Astrocyte (in vitro differentiated cells and primary cell): ENCODE data around the gene GPR52. TPM values are rescaled to one million over a fixed set of nuclear protein-coding genes. Genes with fewer than 3 reads are reported as not detected.
A peak's percentile ranks its signal among the peaks of the same experiment; 100 is the strongest.

Source experiments
- DNase-seq: peaks from one replicate; pipeline ENCODE4 v3.0.0-alpha.2; 2010; ENCODE audit warnings: low read depth
- FAIRE-seq: peaks from 2 replicates; lab custom pipeline; 2011; peaks lifted over from hg19 to GRCh38; lab: Jason Lieb, UNC
- H2AFZ ChIP-seq: 2 replicates; pipeline ENCODE4 v1.6.0; 2012; ENCODE audit warnings: low read depth, low read length, inconsistent platforms
- H3K27ac ChIP-seq: 2 replicates; pipeline ENCODE4 v1.5.1; 2011; ENCODE audit warnings: low read depth, low read length, inconsistent platforms
- H3K27me3 ChIP-seq: 2 replicates; pipeline ENCODE4 v1.6.0; 2011; ENCODE audit warnings: low read length, inconsistent platforms; ENCODE audit not compliant: insufficient read depth
- H3K36me3 ChIP-seq: 2 replicates; pipeline ENCODE4 v1.5.1; 2011; ENCODE audit warnings: low read length, inconsistent platforms; ENCODE audit not compliant: insufficient read depth
- H3K4me1 ChIP-seq: 2 replicates; pipeline ENCODE4 v1.5.1; 2011; ENCODE audit warnings: low read length, inconsistent platforms; ENCODE audit not compliant: insufficient read depth
- H3K4me2 ChIP-seq: 2 replicates; pipeline ENCODE4 v1.6.0; 2012; ENCODE audit warnings: low read length, inconsistent platforms
- H3K4me3 ChIP-seq: 2 replicates; pipeline ENCODE4 v1.5.1; 2011; ENCODE audit warnings: low read depth, mild to moderate bottlenecking, low read length, inconsistent platforms; ENCODE audit not compliant: insufficient read depth
- H3K79me2 ChIP-seq: 2 replicates; pipeline ENCODE4 v1.6.0; 2012; ENCODE audit warnings: mild to moderate bottlenecking, low read length, inconsistent platforms; ENCODE audit not compliant: insufficient read depth
- H3K9ac ChIP-seq: 2 replicates; pipeline ENCODE4 v1.6.0; 2012; ENCODE audit warnings: mild to moderate bottlenecking, low read length, inconsistent platforms
- H3K9me3 ChIP-seq: 2 replicates; pipeline ENCODE4 v1.5.1; 2012; ENCODE audit warnings: low read depth, mild to moderate bottlenecking, low read length, inconsistent platforms; ENCODE audit not compliant: insufficient read depth
- H4K20me1 ChIP-seq: 2 replicates; pipeline ENCODE4 v1.6.0; 2012; ENCODE audit warnings: low read length, inconsistent platforms; ENCODE audit not compliant: insufficient read depth
- H3K27ac Mint-ChIP-seq: one replicate; pipeline ENCODE4 v1.8.0; 2021; ENCODE audit warnings: mild to moderate bottlenecking, mixed read lengths; ENCODE audit not compliant: unreplicated experiment
- H3K27me3 Mint-ChIP-seq: one replicate; pipeline ENCODE4 v1.8.0; 2021; ENCODE audit warnings: low read depth, mixed read lengths; ENCODE audit not compliant: unreplicated experiment
- H3K36me3 Mint-ChIP-seq: one replicate; pipeline ENCODE4 v1.8.0; 2021; ENCODE audit warnings: low read depth, mixed read lengths; ENCODE audit not compliant: unreplicated experiment
- H3K4me1 Mint-ChIP-seq: one replicate; pipeline ENCODE4 v1.8.0; 2021; ENCODE audit warnings: low read depth, mixed read lengths; ENCODE audit not compliant: unreplicated experiment
- H3K4me3 Mint-ChIP-seq: one replicate; pipeline ENCODE4 v1.8.0; 2021; ENCODE audit warnings: mild to moderate bottlenecking, moderate library complexity, mixed read lengths; ENCODE audit not compliant: unreplicated experiment
- H3K9me3 Mint-ChIP-seq: one replicate; pipeline ENCODE4 v1.8.0; 2021; ENCODE audit warnings: mild to moderate bottlenecking, mixed read lengths; ENCODE audit not compliant: unreplicated experiment
- EZH2 ChIP-seq: IDR thresholded peaks from 2 replicates; pipeline ENCODE4 v1.6.1; 2012; ENCODE audit warnings: mild to moderate bottlenecking, low read length, inconsistent platforms; ENCODE audit not compliant: insufficient read depth
- total RNA-seq: library from RNA; stranded (reverse); gene quantifications from 2 replicates; pipeline ENCODE4 v1.2.1, GENCODE V29; 2021
- TF ChIP-seq, protein P1 (sequence below): IDR thresholded peaks from 2 replicates; pipeline ENCODE4 v1.5.1; 2011; ENCODE audit warnings: low read depth, mild to moderate bottlenecking, inconsistent platforms, low read length, moderate library complexity; ENCODE audit not compliant: insufficient read depth

Gene GPR52
- total RNA-seq, 1 donor from 2014 or later: 1.1 TPM

DNA sequence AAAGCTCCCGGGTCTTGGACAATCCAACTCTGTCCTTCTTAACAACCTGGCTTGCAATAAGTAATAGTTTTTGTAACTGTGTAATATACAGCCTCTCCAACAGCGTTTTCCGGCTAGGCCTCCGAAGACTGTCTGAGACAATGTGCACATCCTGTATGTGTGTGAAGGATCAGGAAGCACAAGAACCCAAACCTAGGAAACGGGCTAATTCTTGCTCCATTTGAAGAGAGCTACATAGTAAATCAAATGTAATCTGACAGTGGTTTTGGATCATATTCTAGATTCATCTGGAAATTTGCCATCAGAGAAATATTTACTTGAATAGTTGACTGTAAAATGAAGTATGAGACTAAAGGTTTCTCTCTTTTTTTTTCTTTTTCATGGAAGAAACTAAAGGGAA is 1.2 kb downstream of the GPR52 start:
- FAIRE-seq (no peak), DNase-seq (peak; percentile 15)
- H2AFZ ChIP-seq: no peak overlapping the region
- no peak overlapping the region for H3K4me3 ChIP-seq
- H3K9ac ChIP-seq: no peak overlapping the region
- H3K27ac ChIP-seq: no peak overlapping the region
- H3K4me2 ChIP-seq: no peak overlapping the region
- H3K27me3 ChIP-seq: no peaks in the 10 kb centered on the region
- Mint-ChIP-seq H3K27ac (no peak overlapping the region), H3K4me1 (no peaks in the 10 kb centered on the region), H3K9me3 (peaks cover under 1% of the 10 kb centered on the region), H3K27me3 (no peaks in the 10 kb centered on the region), H3K36me3 (no peaks in the 10 kb centered on the region), H3K4me3 (no peak overlapping the region)
- no peaks in the 10 kb centered on the region for H3K79me2 ChIP-seq
- no peaks in the 10 kb centered on the region for H3K36me3 ChIP-seq
- H3K4me1 ChIP-seq: no peaks in the 10 kb centered on the region
- H4K20me1 ChIP-seq: no peaks in the 10 kb centered on the region
- no peak for TF ChIP-seq EZH2
- TF ChIP-seq, protein P1, sequence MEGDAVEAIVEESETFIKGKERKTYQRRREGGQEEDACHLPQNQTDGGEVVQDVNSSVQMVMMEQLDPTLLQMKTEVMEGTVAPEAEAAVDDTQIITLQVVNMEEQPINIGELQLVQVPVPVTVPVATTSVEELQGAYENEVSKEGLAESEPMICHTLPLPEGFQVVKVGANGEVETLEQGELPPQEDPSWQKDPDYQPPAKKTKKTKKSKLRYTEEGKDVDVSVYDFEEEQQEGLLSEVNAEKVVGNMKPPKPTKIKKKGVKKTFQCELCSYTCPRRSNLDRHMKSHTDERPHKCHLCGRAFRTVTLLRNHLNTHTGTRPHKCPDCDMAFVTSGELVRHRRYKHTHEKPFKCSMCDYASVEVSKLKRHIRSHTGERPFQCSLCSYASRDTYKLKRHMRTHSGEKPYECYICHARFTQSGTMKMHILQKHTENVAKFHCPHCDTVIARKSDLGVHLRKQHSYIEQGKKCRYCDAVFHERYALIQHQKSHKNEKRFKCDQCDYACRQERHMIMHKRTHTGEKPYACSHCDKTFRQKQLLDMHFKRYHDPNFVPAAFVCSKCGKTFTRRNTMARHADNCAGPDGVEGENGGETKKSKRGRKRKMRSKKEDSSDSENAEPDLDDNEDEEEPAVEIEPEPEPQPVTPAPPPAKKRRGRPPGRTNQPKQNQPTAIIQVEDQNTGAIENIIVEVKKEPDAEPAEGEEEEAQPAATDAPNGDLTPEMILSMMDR: no peak
- H3K9me3 ChIP-seq: no peaks in the 10 kb centered on the region

DNA sequence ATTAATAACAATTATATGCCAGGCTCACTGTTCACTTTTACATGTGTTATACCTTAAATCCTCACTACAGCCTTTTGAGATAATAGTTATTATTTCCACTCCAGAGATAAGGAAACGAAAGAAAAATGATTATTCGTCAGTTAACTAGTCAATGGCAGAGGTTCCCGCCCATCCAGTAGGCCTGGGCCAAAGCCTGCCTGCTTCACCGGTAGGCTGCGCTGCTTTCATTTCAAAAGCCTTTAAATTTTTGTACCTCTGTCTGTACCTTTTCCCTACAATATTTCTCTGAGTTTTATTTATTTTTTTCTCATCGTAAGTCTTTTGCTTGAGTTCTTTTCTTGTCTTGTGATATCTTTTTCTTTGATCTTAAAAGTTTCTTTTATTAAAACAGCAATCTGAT is 3.6 kb downstream of the GPR52 start:
- no peak for DNase-seq
- no peak overlapping the region for H3K27ac Mint-ChIP-seq
- H3K4me1 Mint-ChIP-seq: no peaks in the 10 kb centered on the region

DNA sequence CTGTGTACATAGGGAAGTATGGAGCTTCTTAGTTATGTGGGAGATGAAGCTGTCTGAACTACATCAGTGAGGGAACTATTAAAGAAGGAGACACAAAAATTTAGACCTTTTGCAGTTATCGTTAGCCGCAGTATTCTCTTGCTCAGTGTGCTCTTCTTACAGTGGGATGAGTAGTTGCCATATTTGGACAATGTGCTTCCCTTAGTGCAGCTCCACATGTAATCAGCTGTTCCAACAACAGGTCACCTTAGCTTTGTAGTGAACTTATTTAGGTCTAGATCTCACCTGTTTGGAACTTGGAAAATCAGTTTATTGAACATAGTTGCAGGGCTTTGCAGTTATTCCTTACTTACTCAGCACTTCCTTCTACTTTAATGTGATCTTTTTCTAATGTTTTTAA is 18.1 kb downstream of the GPR52 start:
- Histone ChIP-seq H3K9me3 (no peaks in the 10 kb centered on the region), H3K79me2 (no peaks in the 10 kb centered on the region), H3K4me3 (no peak overlapping the region), H3K36me3 (no peaks in the 10 kb centered on the region), H3K4me1 (no peaks in the 10 kb centered on the region), H3K4me2 (no peak overlapping the region), H3K27ac (no peak overlapping the region), H3K9ac (no peak overlapping the region), H4K20me1 (no peaks in the 10 kb centered on the region), H2AFZ (no peak overlapping the region), H3K27me3 (no peaks in the 10 kb centered on the region)
- DNase-seq: no peak
- no peak for FAIRE-seq
- H3K36me3 Mint-ChIP-seq: no peaks in the 10 kb centered on the region
- no peaks in the 10 kb centered on the region for H3K9me3 Mint-ChIP-seq
- H3K4me3 Mint-ChIP-seq: no peak overlapping the region
- no peaks in the 10 kb centered on the region for H3K27me3 Mint-ChIP-seq
- H3K27ac Mint-ChIP-seq: no peak overlapping the region
- no peaks in the 10 kb centered on the region for H3K4me1 Mint-ChIP-seq
- TF ChIP-seq, protein P1: no peak
- TF ChIP-seq EZH2: no peak

More for the DNA sequence above, 3.6 kb downstream of the GPR52 start:
- H3K36me3 Mint-ChIP-seq: no peaks in the 10 kb centered on the region
- Histone ChIP-seq H3K4me2 (no peak overlapping the region), H4K20me1 (no peaks in the 10 kb centered on the region), H3K9ac (no peak overlapping the region), H3K79me2 (no peaks in the 10 kb centered on the region), H2AFZ (no peak overlapping the region), H3K27me3 (no peaks in the 10 kb centered on the region), H3K4me1 (no peaks in the 10 kb centered on the region), H3K27ac (no peak overlapping the region), H3K36me3 (no peaks in the 10 kb centered on the region), H3K4me3 (no peak overlapping the region), H3K9me3 (no peaks in the 10 kb centered on the region)
- TF ChIP-seq, protein P1: no peak
- no peak for TF ChIP-seq EZH2
- H3K27me3 Mint-ChIP-seq: no peaks in the 10 kb centered on the region
- no peak overlapping the region for H3K4me3 Mint-ChIP-seq
- FAIRE-seq: no peak
- no peaks in the 10 kb centered on the region for H3K9me3 Mint-ChIP-seq
